Parathyroid adenoma (tissue), 2 donors: Measurements from ENCODE around the gene CLPSL2.

ENCODE experiments used
- H2AFZ ChIP-seq: fragments of 300-600 bp; sonication (generic); one replicate; pipeline ENCODE4 v1.7.0; 2017; ENCODE audit warnings: antibody characterized with exemption, mild to moderate bottlenecking
- H3K27ac ChIP-seq: fragments of 300-600 bp; sonication (generic); one replicate; pipeline ENCODE4 v1.7.0; 2017
- H3K27me3 ChIP-seq: fragments of 300-600 bp; sonication (generic); one replicate; pipeline ENCODE4 v1.7.0; 2017; ENCODE audit warnings: low read length; ENCODE audit not compliant: control insufficient read depth, insufficient read depth
- H3K36me3 ChIP-seq: fragments of 300-600 bp; sonication (generic); one replicate; pipeline ENCODE4 v1.7.0; 2017; ENCODE audit warnings: low read length; ENCODE audit not compliant: control insufficient read depth, insufficient read depth
- H3K4me1 ChIP-seq: fragments of 300-600 bp; sonication (generic); one replicate; pipeline ENCODE4 v1.7.0; 2017; ENCODE audit warnings: control low read depth
- H3K4me2 ChIP-seq: fragments of 300-600 bp; sonication (generic); one replicate; pipeline ENCODE4 v1.7.0; 2017; ENCODE audit warnings: low read length
- H3K4me3 ChIP-seq: fragments of 300-600 bp; sonication (generic); one replicate; pipeline ENCODE4 v1.7.0; 2017; ENCODE audit warnings: low read depth, low read length
- H3K79me2 ChIP-seq: fragments of 300-600 bp; sonication (generic); one replicate; pipeline ENCODE4 v1.7.0; 2017; ENCODE audit warnings: control low read depth
- H3K9ac ChIP-seq: fragments of 300-600 bp; sonication (generic); one replicate; pipeline ENCODE4 v1.7.0; 2017; ENCODE audit warnings: mild to moderate bottlenecking
- H3K9me3 ChIP-seq: fragments of 300-600 bp; sonication (generic); one replicate; pipeline ENCODE4 v1.7.0; 2017; ENCODE audit warnings: low read length; ENCODE audit not compliant: control insufficient read depth
- CTCF ChIP-seq: fragments of 300-600 bp; sonication (generic); IDR thresholded peaks from one replicate; pipeline ENCODE4 v1.7.0; 2017; ENCODE audit warnings: antibody characterized with exemption, mild to moderate bottlenecking
- donor health status: primary hyperparathyroidism.

The CLPSL2 gene

DNA sequence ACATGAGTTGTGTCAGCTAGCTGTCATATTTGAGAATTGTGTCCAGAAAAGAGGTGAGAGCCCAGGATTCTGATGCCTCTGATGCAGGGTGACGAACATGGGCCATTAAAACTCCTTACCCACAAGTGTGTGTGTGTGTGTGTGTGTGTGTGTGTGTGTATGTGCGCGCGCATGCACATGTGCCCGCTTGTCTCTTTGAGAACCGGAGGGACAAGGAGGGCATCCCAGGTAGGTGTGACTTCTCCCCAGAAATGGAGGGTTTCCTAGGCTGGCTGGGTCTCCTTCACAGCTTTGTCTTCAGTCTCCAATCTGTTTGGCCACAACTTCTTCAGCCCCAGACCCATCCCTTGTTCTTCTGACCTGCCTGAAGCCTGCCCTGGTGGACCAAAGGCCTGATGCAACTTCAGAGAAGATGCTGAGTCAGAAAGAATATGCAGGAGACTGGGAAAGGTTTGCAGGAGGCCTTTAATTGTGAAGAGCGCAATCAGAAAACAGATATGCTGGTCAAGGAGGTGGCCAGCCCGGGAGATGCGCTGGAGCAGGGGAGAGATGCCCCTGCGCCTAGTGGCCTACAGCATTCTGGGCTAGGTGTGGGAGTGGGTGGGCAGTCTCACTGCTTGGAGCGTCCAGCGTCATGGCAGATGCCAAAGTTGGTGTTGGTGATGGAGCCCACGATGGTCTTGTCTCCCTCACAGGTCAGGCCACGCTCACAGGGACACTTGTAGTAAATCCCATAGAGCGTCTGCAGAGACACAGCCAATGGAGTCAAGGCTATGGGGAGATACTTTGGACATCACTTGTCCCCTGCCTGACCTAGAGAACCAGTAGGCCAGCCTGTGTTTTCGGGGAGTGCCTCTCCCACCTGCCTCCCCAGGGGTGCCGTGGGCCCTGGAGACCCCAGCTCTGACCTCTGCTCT, 18.4 kb downstream of the CLPSL2 start:
- Histone ChIP-seq H2AFZ (no peak overlapping the region), H3K4me2 (no peak overlapping the region), H3K9me3 (no peaks in the 10 kb centered on the region), H3K36me3 (no peaks in the 10 kb centered on the region), H3K4me3 (no peak overlapping the region), H3K9ac (no peak overlapping the region), H3K27me3 (no peaks in the 10 kb centered on the region), H3K27ac (no peak overlapping the region), H3K79me2 (no peaks in the 10 kb centered on the region), H3K4me1 (no peaks in the 10 kb centered on the region)
- TF ChIP-seq CTCF: no peak

- Histone ChIP-seq H3K36me3 (no peaks in the 10 kb centered on the region), H3K4me2 (no peak overlapping the region), H3K27ac (no peak overlapping the region), H3K79me2 (no peaks in the 10 kb centered on the region), H3K4me1 (no peaks in the 10 kb centered on the region), H3K27me3 (no peaks in the 10 kb centered on the region), H3K9ac (no peak overlapping the region), H3K4me3 (no peak overlapping the region), H2AFZ (no peak overlapping the region), H3K9me3 (no peaks in the 10 kb centered on the region)
- TF ChIP-seq CTCF: no peak
These were observed 19.2 kb downstream of the CLPSL2 start for GRCh38 chr6:35795453-35796071.

DNA sequence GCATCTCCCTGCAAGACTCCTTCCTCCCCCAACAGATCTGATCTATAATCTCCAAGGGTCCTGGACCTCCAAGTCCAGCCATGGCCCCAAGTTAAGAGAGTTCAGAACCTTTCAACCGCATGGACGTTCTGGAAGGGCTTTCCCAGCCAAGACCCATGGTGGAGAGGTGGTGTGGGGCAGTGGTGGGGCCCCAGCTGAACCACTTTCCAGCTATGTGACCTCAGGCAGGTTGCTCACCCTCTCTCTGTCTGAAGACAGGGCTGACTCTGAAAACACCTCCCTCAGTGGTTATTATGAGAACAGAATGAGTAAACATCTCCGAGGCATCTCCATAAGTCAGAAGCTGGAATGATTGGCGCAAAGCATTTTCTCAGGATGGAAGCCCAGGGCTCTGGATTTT, 19.8 kb downstream of the CLPSL2 start:
- Histone ChIP-seq H2AFZ (no peak overlapping the region), H3K27me3 (no peaks in the 10 kb centered on the region), H3K4me2 (no peak overlapping the region), H3K9ac (no peak overlapping the region), H3K36me3 (no peaks in the 10 kb centered on the region), H3K4me1 (no peaks in the 10 kb centered on the region), H3K9me3 (no peaks in the 10 kb centered on the region), H3K79me2 (no peaks in the 10 kb centered on the region), H3K27ac (no peak overlapping the region), H3K4me3 (no peak overlapping the region)
- TF ChIP-seq CTCF: no peak

GRCh38 chr6:35797837-35798526, 21.6 kb downstream of the CLPSL2 start:
- Histone ChIP-seq H3K4me1 (no peaks in the 10 kb centered on the region), H3K4me2 (no peak overlapping the region), H3K27ac (no peak overlapping the region), H3K79me2 (no peaks in the 10 kb centered on the region), H3K27me3 (no peaks in the 10 kb centered on the region), H3K9ac (no peak overlapping the region), H3K4me3 (no peak overlapping the region), H3K36me3 (no peaks in the 10 kb centered on the region), H2AFZ (no peak overlapping the region), H3K9me3 (no peaks in the 10 kb centered on the region)
- TF ChIP-seq CTCF: no peak
